NCI-H2107 (cell line): Measurements from ENCODE around the gene POTEE.
"Not testable (repeated sequence)": the region's sequence is repeated elsewhere in the genome, so short reads cannot be mapped to it uniquely, and the experiment has no call there.

Experiments
- DNase-seq: peaks from one replicate; lab custom pipeline; 2025; lab: John Stamatoyannopoulos, UW

The POTEE gene

DNA sequence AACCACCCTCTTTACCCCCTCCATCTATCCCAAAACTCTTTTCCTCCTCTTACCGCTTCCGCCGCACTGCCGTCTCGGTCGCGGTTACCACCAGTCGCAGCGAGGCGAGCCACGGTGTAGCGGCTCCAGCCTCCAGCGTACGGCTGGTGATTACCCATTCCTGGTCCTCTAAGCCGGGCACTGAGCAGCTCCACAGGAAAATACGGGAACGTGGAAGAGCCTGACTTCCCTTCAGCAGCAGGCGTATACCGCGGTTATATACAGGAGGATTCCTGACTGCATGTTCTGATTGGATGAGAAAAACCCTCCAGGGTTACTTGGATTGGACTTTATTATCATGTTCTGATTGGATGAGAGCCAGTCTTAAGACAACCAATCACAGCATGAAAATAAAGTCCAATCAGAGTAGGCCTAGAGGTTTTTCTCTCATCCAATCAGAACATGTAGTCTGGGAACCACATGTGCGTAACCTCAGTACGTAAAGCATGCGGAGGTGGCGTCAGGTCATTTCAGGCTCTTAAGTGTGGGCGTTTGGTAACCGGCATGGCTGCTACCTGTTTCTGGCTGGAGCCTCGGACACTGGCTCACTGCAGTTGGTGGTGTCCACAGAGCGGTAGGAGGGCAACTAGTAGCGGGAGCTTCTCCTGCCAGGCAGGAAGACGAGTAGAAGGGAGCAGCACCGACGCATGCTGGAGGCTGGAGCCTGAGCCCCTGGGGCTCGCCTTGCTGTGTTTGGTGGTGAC lies at the start of gene POTEE:
POTEE (plus strand) TSS at position 507 of the 743 bp plus-strand sequence. CDS start 8,867 bp downstream, outside the sequence.
- not testable (repeated sequence) for DNase-seq

DNA sequence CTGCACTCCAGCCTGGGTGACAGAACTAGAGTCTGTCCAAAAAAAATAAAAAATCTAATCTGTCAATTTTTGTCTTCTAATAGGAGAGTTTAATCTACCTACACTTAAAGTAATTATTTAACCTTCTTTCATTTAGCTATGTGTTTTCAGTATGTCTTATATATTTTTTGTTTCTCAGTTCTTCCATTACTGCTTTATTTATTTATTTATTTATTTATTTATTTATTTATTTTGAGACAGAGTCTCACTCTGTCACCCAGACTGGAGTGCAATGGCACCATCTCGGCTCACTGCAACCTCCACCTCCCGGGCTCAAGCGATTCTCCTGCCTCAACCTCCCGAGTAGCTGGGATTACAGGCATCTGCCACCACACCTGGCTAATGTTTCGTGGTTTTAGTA lies 43.8 kb upstream of the POTEE start:
- DNase-seq: not testable (repeated sequence)

DNA sequence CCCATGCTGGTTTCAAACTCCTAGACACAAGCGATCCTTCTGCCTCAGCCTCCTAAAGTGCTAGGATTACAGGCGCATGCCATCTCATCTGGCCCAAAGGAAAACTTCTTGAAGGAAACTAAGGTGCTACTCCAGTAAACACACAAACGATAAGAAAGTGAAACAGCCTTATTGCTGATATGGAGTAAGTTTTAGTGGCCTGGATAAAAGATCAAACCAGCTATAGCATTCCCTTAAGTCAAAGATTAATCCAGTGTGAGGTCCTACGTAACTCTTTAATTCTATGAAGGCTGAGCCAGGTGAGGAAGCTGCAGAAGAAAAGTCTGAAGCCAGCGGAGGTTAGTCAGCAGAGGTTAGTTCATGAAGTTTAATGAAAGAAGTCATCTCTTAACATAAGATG lies 40.8 kb upstream of the POTEE start:
- DNase-seq: no peak

DNA sequence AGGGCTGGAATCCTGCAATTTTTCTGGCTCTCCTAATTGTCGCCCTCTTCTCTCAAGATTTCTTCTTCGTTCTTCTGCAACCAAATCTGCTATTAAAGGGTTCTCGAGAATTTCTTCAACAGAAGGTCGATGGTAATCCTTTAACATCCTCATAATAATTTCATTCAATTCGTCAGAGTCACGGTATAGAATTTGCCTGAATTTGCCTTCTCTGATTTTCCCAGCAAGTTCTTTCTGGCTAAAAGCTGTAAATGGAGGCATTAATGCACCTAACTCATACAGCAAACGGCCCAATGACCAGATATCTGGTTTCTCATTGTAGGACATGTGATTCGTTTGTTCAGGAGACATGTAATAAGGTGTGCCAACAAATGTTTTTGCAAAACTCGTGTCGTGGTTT lies 31.3 kb upstream of the POTEE start:
- DNase-seq: not testable (repeated sequence)

DNA sequence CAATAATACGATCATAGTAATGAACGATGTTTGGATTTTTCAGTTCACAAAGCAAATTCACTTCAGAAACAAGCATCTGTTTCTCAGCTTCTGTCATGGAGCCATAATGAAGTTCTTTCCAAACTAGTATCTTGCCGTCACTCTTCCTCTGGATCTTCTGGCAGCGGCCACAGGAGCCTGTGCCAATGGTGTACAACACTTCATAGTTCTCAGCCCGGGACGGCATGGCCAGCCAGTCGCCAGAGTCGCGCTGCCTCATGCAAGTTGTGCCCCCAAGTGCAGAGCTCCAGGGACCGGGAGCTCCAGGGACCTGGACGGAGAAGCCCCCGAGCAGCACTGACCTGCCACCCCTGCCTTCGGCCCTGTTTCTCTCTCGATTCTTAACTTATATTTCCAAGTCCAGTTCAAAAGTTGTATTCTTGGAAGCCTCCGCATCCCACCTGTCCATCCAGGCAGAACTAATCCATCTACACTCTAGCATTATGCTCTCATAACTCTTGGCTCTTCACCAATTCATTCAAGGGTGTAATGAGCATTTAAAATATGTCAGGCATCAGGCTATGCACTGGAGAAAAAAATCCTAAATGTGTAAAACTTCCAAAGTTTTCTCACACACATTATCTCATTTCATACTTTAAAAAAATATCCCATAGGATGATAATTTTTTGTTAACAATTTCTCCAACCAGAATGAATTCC lies 30.5 kb upstream of the POTEE start:
- not testable (repeated sequence) for DNase-seq

DNA sequence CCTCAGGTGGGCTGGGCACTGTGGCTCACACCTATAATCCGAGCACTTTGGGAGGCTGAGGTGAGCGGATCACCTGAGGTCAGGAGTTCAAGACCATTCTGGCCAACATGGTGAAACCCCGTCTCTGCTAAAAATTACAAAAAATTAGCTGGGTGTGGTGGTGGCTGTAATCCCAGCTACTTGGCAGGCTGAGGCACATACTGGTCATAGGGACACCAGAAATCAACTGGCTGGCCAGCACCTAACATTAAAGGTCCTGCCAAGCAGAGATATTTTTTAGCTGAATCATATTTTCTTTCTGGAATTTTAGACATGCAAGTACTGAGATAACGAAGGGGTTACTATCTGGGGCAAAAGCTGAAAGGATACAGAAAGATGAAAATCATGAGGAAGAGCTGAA lies 27.9 kb upstream of the POTEE start:
- DNase-seq: not testable (repeated sequence)

DNA sequence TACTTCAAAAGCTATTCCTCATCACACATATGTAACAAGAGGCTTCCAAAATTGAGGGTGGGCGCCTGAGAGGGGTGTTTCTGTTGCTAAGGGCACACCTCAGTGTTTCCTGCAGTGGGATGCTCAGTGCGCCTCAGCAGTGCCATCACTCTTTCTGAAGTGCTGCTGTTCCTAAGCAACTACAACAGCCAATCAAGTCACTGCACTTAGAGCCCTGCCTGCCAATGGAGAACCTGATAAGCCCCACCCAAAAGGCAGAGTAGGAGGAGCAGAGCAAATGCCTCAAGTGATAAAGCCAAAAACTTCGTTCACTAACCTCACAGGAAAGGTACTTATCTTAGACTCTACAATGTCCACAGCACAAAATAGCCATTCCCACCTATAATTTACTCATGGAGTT lies 15.9 kb upstream of the POTEE start:
- DNase-seq: not testable (repeated sequence)

DNA sequence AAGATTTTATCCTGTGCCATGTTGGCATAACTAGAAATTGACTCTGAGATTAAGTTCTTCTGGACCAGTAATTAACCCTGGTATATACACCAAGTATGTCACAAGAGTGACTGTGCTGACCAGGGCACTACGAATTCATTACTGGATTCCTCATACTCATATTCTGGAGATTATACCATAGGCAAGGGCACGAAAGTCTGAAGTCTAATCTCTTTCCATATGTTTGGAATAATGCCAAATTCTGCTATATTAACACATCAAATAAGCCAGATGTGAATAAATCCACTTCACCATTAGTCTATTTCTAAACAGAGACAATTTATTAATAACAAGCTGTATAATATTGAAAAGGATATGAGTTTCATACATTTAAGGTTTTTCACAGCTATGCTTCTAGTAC lies 13.2 kb upstream of the POTEE start:
- DNase-seq: not testable (repeated sequence)

DNA sequence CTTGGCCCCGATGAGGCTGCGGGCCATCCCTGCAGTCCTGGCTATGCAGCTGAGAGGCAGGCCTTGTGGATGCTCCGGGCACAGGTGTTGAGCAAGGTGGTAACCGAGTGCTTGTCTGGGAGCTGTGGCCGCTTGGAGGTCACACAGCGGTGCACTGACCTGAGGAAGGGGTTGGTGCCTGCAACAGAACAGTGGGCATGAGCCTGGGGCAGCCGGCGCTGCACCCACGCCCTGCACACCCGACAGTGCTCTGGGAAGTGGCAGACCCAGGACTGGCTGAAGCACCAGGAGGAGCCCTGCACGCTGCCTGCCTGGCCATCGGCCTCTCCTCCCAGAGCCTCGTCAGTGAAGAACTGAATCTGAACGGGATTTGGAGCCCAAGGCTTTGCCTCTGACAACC lies 8.2 kb upstream of the POTEE start:
- no peak for DNase-seq

DNA sequence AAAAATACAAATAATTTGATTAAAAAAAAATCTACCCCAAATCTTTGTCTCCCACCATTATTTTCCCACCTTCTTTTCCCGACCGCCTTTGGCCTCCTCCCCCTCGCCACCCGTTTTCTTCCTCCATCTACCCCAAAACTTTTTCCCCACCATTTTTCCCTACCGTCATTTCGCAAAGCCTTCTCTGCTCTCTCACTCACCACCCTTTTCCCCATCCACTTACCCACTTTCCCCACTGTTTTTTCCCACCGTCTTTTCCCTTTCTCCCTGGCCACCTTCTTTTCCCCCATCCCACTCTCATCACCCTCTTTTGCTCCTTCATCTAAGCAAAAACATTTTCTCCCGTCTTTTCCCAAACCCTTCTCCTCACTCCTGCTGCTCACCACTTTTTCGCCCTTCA lies 1.5 kb upstream of the POTEE start:
- not testable (repeated sequence) for DNase-seq

DNA sequence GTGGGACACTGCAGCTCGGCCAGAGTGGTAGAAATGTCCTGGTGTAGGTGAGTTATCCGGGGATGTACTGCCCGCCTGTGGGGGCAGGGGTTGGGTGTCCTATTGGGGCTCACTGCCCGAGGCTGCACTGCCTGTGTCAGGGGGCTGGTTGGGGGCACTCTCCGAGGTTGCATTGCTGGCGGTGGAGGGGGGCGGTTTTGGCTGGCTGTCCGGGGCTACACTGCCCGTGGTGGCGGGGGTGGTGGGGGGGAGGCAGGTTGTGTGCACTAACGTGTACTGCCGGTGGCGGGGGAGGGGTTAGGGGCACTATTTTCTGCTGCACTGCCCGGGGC lies 403 bp downstream of the POTEE start:
- not testable (repeated sequence) for DNase-seq

DNA sequence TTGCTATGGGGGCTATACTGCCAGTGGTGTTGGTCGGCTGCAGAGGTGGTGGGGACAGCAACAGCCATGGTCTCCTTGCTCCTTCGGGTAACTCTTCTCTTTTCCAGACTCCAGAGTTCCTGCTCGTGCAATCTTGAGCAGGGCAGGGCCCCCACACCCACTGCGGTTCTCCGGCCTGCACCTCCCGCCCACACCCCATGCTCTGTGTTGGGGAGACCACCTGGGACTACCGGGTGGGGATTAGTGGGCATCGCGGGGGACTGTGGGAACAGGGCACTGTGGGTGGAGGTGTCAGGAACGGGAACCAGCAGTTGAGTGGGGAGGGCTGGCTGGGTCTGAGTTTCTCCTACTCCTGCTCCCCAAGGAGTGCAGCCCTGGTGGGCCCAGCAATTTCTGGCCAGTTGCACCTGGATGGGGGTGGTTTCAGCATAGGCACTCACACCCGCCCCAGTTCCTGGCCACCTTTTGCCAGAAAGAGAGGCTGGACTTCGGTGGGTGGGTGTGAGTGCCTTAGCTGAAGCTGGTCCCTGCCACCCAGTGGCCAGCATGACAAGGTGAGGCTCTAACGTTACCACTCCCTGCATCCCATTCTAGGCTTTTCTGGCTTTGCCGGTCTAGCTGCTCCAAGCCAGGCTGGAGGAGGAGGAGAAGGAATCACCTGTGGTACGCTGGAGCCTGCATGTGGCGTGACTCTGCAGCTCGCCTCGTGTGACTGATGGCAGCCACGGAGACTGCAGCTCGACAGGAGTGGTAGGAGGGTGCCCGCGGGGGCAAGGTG lies 1.3 kb downstream of the POTEE start:
- DNase-seq: not testable (repeated sequence)

DNA sequence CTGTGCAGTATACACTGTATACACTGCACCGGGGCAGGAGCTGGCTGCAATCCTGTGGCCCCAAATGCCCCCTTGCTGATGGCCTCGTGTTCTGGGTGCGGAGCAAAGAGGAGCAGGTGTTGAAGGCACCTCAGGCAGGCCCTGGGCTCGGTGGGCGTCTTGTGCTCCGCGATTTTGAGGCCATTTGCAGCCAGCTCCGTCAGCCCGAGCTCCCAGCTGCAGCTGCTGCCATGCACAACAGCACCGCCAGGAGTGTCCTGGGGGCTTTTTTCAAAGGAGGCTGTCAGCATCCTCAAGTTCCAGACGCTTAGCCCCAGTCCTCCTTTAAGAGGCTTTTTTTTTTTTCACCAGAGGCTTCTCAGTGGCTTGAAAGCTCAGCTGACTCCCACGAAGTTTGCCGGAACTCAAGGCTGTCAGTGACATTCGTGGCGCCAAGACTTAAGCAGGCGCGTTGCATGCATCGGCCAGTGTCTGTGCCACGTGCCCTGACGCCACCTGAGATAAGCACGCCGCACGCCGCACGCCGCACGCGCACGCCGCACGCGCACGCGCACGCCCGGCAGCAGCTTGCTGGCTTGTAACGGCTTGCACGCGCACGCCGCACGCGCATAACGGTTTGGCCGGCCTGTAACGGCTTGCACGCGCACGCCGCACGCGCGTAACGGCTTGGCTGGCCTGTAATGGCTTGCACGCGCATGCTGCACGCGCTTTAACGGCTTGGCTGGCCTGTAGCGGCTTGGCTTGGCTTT lies 8.1 kb downstream of the POTEE start:
- not testable (repeated sequence) for DNase-seq

DNA sequence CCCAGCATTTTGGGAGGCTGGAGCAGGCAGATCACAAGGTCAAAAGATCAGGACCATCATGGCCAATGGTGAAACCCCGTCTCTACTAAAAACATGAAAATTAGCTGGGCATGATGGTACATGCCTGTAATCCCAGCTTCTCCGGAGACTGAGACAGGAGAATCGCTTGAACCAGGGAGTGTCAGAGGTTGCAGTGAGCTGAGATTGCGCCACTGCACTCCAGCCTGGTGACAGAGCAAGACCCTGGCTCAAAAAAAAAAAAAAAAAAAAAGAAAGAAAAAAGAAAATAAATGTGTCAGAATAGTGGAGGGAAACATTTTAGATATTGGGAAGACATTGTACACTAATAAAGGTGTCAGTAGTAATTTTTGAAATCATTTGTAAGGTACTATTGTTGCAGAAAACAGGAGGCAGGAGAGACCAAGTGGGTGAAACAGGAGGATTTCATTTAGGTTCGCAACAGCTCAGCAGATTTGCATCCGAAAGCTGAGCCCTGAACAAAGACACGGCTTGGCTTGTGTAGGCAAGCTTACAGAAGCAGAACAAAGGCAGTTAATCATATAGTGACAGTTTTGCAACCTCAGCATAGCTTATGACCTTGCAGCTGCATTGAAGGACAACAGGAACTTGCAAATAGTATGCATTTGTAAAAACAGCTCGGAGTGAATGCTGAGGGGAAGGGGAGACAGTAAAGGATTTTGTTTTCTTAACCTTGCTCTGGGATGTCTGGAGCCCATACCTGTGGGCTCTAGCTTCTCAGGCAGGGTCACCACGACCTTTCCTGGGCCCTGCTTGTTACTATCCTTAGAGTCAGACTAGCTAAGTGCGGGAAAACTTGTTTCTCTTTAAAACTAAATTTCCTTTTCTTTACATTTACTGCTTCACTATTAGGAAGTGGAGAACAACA lies 26.5 kb downstream of the POTEE start:
- not testable (repeated sequence) for DNase-seq
